B cell (primary cell): ENCODE data around the gene TRAF4. TPM values are rescaled to one million over a fixed set of nuclear protein-coding genes. Genes with fewer than 3 reads are reported as not detected.

ENCODE experiments used
- ATAC-seq: fragments of 200-7000 bp; cut with Tn5 transposase; one replicate; pipeline ENCODE4 v1.10.0; 2021; ENCODE audit warnings: low read depth, mild to moderate bottlenecking, moderate number of reproducible peaks, moderate library complexity
- CTCF ChIA-PET: fragments of 350-600 bp; sonication (Branson Sonifier 250); formaldehyde crosslinking; loops from one replicate; lab custom pipeline; 2021; ENCODE audit warnings: antibody characterized with exemption, inconsistent platforms; lab: Charles Lee
- POLR2A ChIA-PET: fragments of 350-600 bp; sonication (Branson Sonifier 250); formaldehyde crosslinking; loops from one replicate; lab custom pipeline; 2021; ENCODE audit warnings: antibody characterized with exemption; lab: Charles Lee
- DNase-seq: peaks from one replicate; pipeline ENCODE4 v3.0.0; 2013
- H2AFZ ChIP-seq: 2 replicates; pipeline ENCODE4 v1.6.1; 2012; ENCODE audit warnings: mild to moderate bottlenecking, low read depth, low read length; ENCODE audit not compliant: insufficient read depth, poor library complexity, severe bottlenecking
- H3K27ac ChIP-seq, 2 donors: 1 replicate in 1 of 2; 2 replicates in 1 of 2; pipeline ENCODE4 v1.5.1; 2012 to 2013; ENCODE audit warnings: low read length in 2 of 2, mild to moderate bottlenecking in 2 of 2, moderate library complexity in 1 of 2
- H3K27me3 ChIP-seq, 4 experiments: fragments of 200-600 bp in 1 of 4; sonication (generic) in 1 of 4; replicated peaks in 1 of 4; 1 replicate in 2 of 4; 2 replicates in 2 of 4; pipeline versions ENCODE4 v1.6.1 to v1.7.0; 2013 to 2016; ENCODE audit warnings: low read length in 3 of 4, mild to moderate bottlenecking in 2 of 4, mixed read lengths in 1 of 4, moderate library complexity in 1 of 4; ENCODE audit not compliant: insufficient read depth in 4 of 4, control insufficient read depth in 3 of 4; ENCODE audit errors: control extremely low read depth in 1 of 4
- H3K36me3 ChIP-seq, 2 experiments: replicated peaks in 1 of 2; 1 replicate in 1 of 2; 2 replicates in 1 of 2; pipeline versions ENCODE4 v1.6.1 to v1.7.1; 2013; ENCODE audit warnings: low read length in 1 of 2; ENCODE audit not compliant: insufficient read depth in 2 of 2, control insufficient read depth in 1 of 2; ENCODE audit errors: control extremely low read depth in 1 of 2, extremely low read depth in 1 of 2
- H3K4me1 ChIP-seq, 2 donors: fragments of 200-600 bp in 1 of 2; sonication (generic) in 1 of 2; 1 replicate in 1 of 2; 2 replicates in 1 of 2; pipeline versions ENCODE4 v1.5.1 to v1.6.1; 2013 to 2017; ENCODE audit warnings: low read length in 2 of 2; ENCODE audit not compliant: control insufficient read depth in 2 of 2, insufficient read depth in 2 of 2
- H3K4me2 ChIP-seq: replicated peaks from 2 replicates; pipeline ENCODE3; 2012; ENCODE audit warnings: mild to moderate bottlenecking, low read depth, low read length; ENCODE audit not compliant: poor library complexity, severe bottlenecking
- H3K4me3 ChIP-seq, 5 experiments: fragments of 200-600 bp in 1 of 5; sonication (generic) in 1 of 5; 1 replicate in 3 of 5; 2 replicates in 2 of 5; pipeline versions ENCODE4 v1.5.1 to v1.7.0; 2011 to 2016; ENCODE audit warnings: low read length in 4 of 5, mild to moderate bottlenecking in 4 of 5, low read depth in 2 of 5, control low read depth in 1 of 5, moderate library complexity in 1 of 5; ENCODE audit not compliant: insufficient read depth in 1 of 5; ENCODE audit errors: control extremely low read depth in 1 of 5, extremely low read depth in 1 of 5
- H3K79me2 ChIP-seq: fragments of 200-600 bp; sonication (generic); one replicate; pipeline ENCODE4 v1.6.0; 2016; ENCODE audit warnings: low read length; ENCODE audit not compliant: control insufficient read depth, insufficient read depth
- H3K9ac ChIP-seq: fragments of 200-600 bp; sonication (generic); 2 replicates; pipeline ENCODE4 v1.6.1; 2017; ENCODE audit warnings: mild to moderate bottlenecking, low read length, moderate library complexity
- H3K9me3 ChIP-seq, 3 donors: one replicate each; pipeline versions ENCODE4 v1.6.1 to v1.7.1; 2013; ENCODE audit warnings: low read length in 2 of 3; ENCODE audit not compliant: control insufficient read depth in 2 of 3, insufficient read depth in 1 of 3; ENCODE audit errors: control extremely low read depth in 1 of 3
- H4K20me1 ChIP-seq: 2 replicates; pipeline ENCODE4 v1.6.0; 2012; ENCODE audit warnings: mild to moderate bottlenecking, low read length; ENCODE audit not compliant: insufficient read depth, control insufficient read depth, poor library complexity, severe bottlenecking
- H3K27ac Mint-ChIP-seq: one replicate; pipeline ENCODE4 v1.8.0; 2021; ENCODE audit warnings: mixed read lengths
- H3K27me3 Mint-ChIP-seq: one replicate; pipeline ENCODE4 v1.8.0; 2021; ENCODE audit warnings: mixed read lengths
- H3K4me1 Mint-ChIP-seq: one replicate; pipeline ENCODE4 v1.8.0; 2021; ENCODE audit warnings: mixed read lengths
- H3K4me3 Mint-ChIP-seq: one replicate; pipeline ENCODE4 v1.8.0; 2021; ENCODE audit warnings: mixed read lengths
- H3K9me3 Mint-ChIP-seq: one replicate; pipeline ENCODE4 v1.8.0; 2022; ENCODE audit warnings: mixed read lengths; ENCODE audit not compliant: insufficient read depth
- EZH2 ChIP-seq: IDR thresholded peaks from 2 replicates; pipeline ENCODE4 v1.6.1; 2012; ENCODE audit warnings: borderline replicate concordance, low read depth, mild to moderate bottlenecking, moderate library complexity, low read length; ENCODE audit not compliant: insufficient read depth, poor library complexity, severe bottlenecking
- WGBS: methylation state at CpG from one replicate; pipeline ENCODE4 v1.1.5; 2013; ENCODE audit warnings: missing lambda C conversion rate; ENCODE audit not compliant: insufficient coverage; 5-methylcytosine and 5-hydroxymethylcytosine counted together
- intact Hi-C: fragments of 100-400 bp; cut with micrococcal nuclease; formaldehyde crosslinking; loops from one replicate; pipeline ENCODE4 v1.10.0; 2022
- polyA plus RNA-seq: library from polyadenylated mRNA; depleted of rRNA; stranded (reverse); fragments of >200 nt; gene quantifications from 2 replicates; pipeline ENCODE4 v1.2.3, GENCODE V29; 2012
- total RNA-seq, 2 donors: library from RNA; stranded (reverse); fragments of 120-200 nt in 1 of 2; gene quantifications; 1 replicate in 1 of 2; 2 replicates in 1 of 2; pipeline versions ENCODE4 v1.2.3 to v1.2.4, GENCODE V29; 2013 to 2022
- TF ChIP-seq, protein P1 (sequence below): fragments of 200-600 bp; IDR thresholded peaks from one replicate; pipeline ENCODE4 v1.8.0; 2022; ENCODE audit warnings: antibody characterized with exemption, mild to moderate bottlenecking

Gene TRAF4
- total and polyA plus RNA-seq, 2 donors (not counting 1 experiment from before 2014, with no cell fraction given): 226 to 683 TPM

DNA sequence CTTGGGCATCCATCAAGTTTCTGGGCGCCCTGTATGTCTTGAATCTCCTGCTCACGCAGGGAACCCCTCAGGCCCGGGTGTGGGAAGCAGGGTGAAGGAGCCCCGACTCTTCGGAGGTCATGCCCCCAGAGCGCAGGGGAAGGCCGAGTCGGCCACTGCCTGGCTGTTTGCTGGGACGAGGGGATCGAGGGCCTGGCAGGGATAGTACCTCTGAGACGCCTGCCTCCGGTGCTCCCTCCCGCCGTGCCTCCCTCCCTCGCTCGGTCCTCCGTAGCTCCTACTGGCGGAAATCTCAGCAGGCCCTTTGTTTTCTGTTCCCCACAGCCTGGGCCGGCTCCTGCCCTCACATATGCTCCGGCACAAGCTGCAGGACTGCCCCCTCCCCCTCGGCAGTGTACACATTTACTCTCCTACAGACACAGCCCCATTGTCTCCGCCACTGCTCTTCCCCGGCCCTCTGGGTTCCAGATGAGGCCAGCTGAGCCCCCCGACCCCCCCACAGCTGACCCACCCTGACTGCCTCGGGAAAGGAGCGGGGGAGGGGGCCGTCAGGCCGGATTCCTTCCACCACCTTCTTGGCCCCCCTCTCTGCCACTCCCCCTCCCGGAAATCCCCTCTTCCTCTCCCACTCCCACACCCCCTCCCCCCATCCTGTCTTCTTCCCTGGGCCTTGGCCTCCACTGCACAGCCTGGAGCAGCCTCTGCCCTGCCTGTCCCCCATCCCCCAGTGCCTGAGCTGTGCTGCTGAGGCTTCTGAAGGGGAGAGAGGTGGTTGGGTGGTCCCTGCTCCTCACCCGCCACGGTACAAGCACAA, 1.4 kb downstream of the TRAF4 start:
- H3K4me3 Mint-ChIP-seq: peak overlapping the region; percentile 94
- peaks cover 0 to 13% (median 0%) of the 10 kb centered on the region in 3 donors for H3K9me3 ChIP-seq
- H3K27me3 Mint-ChIP-seq: no peaks in the 10 kb centered on the region
- H3K4me3 ChIP-seq: peak overlapping the region; percentile 58 to 98 (median 88)
- peaks cover 63 to 68% of the 10 kb centered on the region in 2 donors for H3K4me1 ChIP-seq
- H3K9me3 Mint-ChIP-seq: no peaks in the 10 kb centered on the region
- POLR2A ChIA-PET: interaction anchor here (0.6 to 16.2 kb wide), 8 partner anchors 9 to 571 kb away, joined by 3 to 511 read pairs (median 6); partner anchors contain the start of genes NEK8, PHF12, RPL23A and TLCD1
- peak overlapping the region; percentile 82 to 100 for H3K27ac ChIP-seq
- ATAC-seq: no peak
- peaks cover 0 to 43% of the 10 kb centered on the region in 2 experiments for H3K36me3 ChIP-seq
- H3K4me1 Mint-ChIP-seq: peaks cover 64% of the 10 kb centered on the region
- intact Hi-C loops: no loop called here
- peak overlapping the region; percentile 88 for H3K4me2 ChIP-seq
- peak overlapping the region; percentile 93 for H3K27ac Mint-ChIP-seq
- DNase-seq: peak; percentile 57
- 5% methylated on average over 23 of the region's 31 CpGs for WGBS
- peaks cover 58% of the 10 kb centered on the region for H4K20me1 ChIP-seq
- H3K27me3 ChIP-seq: no peaks in the 10 kb centered on the region
- TF ChIP-seq EZH2: no peak
- TF ChIP-seq, protein P1, sequence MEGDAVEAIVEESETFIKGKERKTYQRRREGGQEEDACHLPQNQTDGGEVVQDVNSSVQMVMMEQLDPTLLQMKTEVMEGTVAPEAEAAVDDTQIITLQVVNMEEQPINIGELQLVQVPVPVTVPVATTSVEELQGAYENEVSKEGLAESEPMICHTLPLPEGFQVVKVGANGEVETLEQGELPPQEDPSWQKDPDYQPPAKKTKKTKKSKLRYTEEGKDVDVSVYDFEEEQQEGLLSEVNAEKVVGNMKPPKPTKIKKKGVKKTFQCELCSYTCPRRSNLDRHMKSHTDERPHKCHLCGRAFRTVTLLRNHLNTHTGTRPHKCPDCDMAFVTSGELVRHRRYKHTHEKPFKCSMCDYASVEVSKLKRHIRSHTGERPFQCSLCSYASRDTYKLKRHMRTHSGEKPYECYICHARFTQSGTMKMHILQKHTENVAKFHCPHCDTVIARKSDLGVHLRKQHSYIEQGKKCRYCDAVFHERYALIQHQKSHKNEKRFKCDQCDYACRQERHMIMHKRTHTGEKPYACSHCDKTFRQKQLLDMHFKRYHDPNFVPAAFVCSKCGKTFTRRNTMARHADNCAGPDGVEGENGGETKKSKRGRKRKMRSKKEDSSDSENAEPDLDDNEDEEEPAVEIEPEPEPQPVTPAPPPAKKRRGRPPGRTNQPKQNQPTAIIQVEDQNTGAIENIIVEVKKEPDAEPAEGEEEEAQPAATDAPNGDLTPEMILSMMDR: no peak
- CTCF ChIA-PET: interaction anchor here (0.6 to 18.9 kb wide), 2 partner anchors 9 to 19 kb away, joined by 3 to 1020 read pairs; partner anchors contain the start of genes NEK8, RPL23A and TLCD1
- peaks cover 67% of the 10 kb centered on the region for H3K79me2 ChIP-seq
- H2AFZ ChIP-seq: no peak overlapping the region
- H3K9ac ChIP-seq: peak overlapping the region; percentile 84
